HepG2 (cell line): ENCODE measurements around the gene CBLC. TPM values are rescaled to one million over a fixed set of nuclear protein-coding genes. Genes with fewer than 3 reads are reported as not detected.

Experiments
- ATAC-seq: fragments of 200-7000 bp; cut with Tn5 transposase; 3 replicates; pipeline ENCODE4 v1.9.1; 2020; ENCODE audit warnings: mild to moderate bottlenecking, moderate library complexity
- BruUV-seq: library from RNA; stranded (reverse); fragments of 400-500 nt; replicated peaks from 2 replicates; lab custom pipeline; 2021; lab: Mats Ljungman, UMichigan
- CTCF ChIA-PET: fragments of 300-600 bp; formaldehyde crosslinking; extraction: SDS; loops from one replicate; lab custom pipeline; 2021; ENCODE audit warnings: low total read pairs, inconsistent platforms, low intra/inter-chr PET ratio; lab: Yijun Ruan, JAX
- POLR2A ChIA-PET: fragments of 350-600 bp; sonication (Branson Sonifier 250); formaldehyde crosslinking; loops from one replicate; lab custom pipeline; 2020; ENCODE audit warnings: antibody characterized with exemption, inconsistent platforms; lab: Yijun Ruan, JAX
- DNase-seq: peaks from one replicate; pipeline ENCODE4 v3.0.0-alpha.2; 2015; ENCODE audit warnings: low spot score
- FAIRE-seq: peaks from 3 replicates; lab custom pipeline; 2011; peaks lifted over from hg19 to GRCh38; lab: Jason Lieb, UNC
- H2AFZ ChIP-seq: one replicate; pipeline ENCODE4 v1.6.1; 2011; ENCODE audit warnings: low read length, inconsistent platforms
- H3K27ac ChIP-seq: fragments of 300-600 bp; 3 replicates; pipeline ENCODE4 v1.8.0; 2011; ENCODE audit warnings: mixed run types, mild to moderate bottlenecking, mixed read lengths, low read length, inconsistent platforms; ENCODE audit not compliant: insufficient read depth; ENCODE audit errors: extremely low read length
- H3K27me3 ChIP-seq, 2 experiments: fragments of 200-600 bp in 1 of 2; 2 replicates in 1 of 2; 3 replicates in 1 of 2; pipeline versions ENCODE4 v1.6.0 to v1.8.0; 2011; ENCODE audit warnings: low read length in 2 of 2, mild to moderate bottlenecking in 2 of 2, moderate library complexity in 2 of 2, inconsistent platforms in 1 of 2; ENCODE audit not compliant: insufficient read depth in 2 of 2, control insufficient read depth in 1 of 2
- H3K36me3 ChIP-seq, 2 experiments: fragments of 200-600 bp in 1 of 2; replicated peaks in 1 of 2; 2 replicates in 1 of 2; 3 replicates in 1 of 2; pipeline versions ENCODE4 v1.5.1 to v1.8.0; 2011; ENCODE audit warnings: low read length in 2 of 2, inconsistent platforms in 1 of 2; ENCODE audit not compliant: insufficient read depth in 2 of 2, control insufficient read depth in 1 of 2
- H3K4me1 ChIP-seq: 2 replicates; pipeline ENCODE4 v1.5.1; 2012; ENCODE audit warnings: low read length, inconsistent platforms; ENCODE audit not compliant: insufficient read depth
- H3K4me2 ChIP-seq: 2 replicates; pipeline ENCODE4 v1.6.0; 2011; ENCODE audit warnings: low read depth, low read length, inconsistent platforms
- H3K4me3 ChIP-seq, 3 experiments: fragments of 200-600 bp in 1 of 3; sonication (generic), shearing (Covaris generic) in 1 of 3; replicated peaks in 1 of 3; 2 replicates each; pipeline ENCODE4 v1.5.1; 2011 to 2016; ENCODE audit warnings: low read length in 3 of 3, inconsistent platforms in 2 of 3, low read depth in 2 of 3, mild to moderate bottlenecking in 2 of 3, control low read depth in 1 of 3, mixed read lengths in 1 of 3; ENCODE audit not compliant: insufficient read depth in 1 of 3
- H3K79me2 ChIP-seq: one replicate; pipeline ENCODE4 v1.6.1; 2011; ENCODE audit warnings: low read length, inconsistent platforms; ENCODE audit not compliant: insufficient read depth
- H3K9ac ChIP-seq: 2 replicates; pipeline ENCODE4 v1.6.0; 2011; ENCODE audit warnings: mild to moderate bottlenecking, low read depth, low read length, inconsistent platforms; ENCODE audit not compliant: insufficient read depth
- H3K9me3 ChIP-seq: 2 replicates; pipeline ENCODE4 v1.5.1; 2012; ENCODE audit warnings: mild to moderate bottlenecking, low read length
- H4K20me1 ChIP-seq: 2 replicates; pipeline ENCODE4 v1.6.0; 2011; ENCODE audit warnings: inconsistent platforms, mild to moderate bottlenecking, low read length, moderate library complexity; ENCODE audit not compliant: insufficient read depth
- FOSL2 ChIP-seq: sonication (generic); formaldehyde crosslinking; IDR thresholded peaks from 2 replicates; pipeline ENCODE4 v1.4.0; 2020; ENCODE audit warnings: missing genetic modification reagents
- HIVEP1 ChIP-seq: sonication (generic); formaldehyde crosslinking; IDR thresholded peaks from 2 replicates; pipeline ENCODE4 v1.4.0; 2020; ENCODE audit warnings: mild to moderate bottlenecking, missing genetic modification reagents
- KLF13 ChIP-seq: sonication (generic); formaldehyde crosslinking; IDR thresholded peaks from 2 replicates; pipeline ENCODE4 v1.4.0; 2020; ENCODE audit warnings: mild to moderate bottlenecking, missing genetic modification reagents
- XRCC5 ChIP-seq: fragments of 200-400 bp; formaldehyde crosslinking; optimal IDR thresholded peaks from 2 replicates; pipeline ENCODE3; 2017; ENCODE audit warnings: mild to moderate bottlenecking, low read length
- ZBTB38 ChIP-seq: sonication (generic); formaldehyde crosslinking; IDR thresholded peaks from 2 replicates; pipeline ENCODE4 v1.5.1; 2020; ENCODE audit warnings: mild to moderate bottlenecking, missing genetic modification reagents
- ZNF564 ChIP-seq: sonication (generic); formaldehyde crosslinking; IDR thresholded peaks from 2 replicates; pipeline ENCODE4 v1.8.1; 2023; ENCODE audit warnings: mild to moderate bottlenecking, missing genetic modification reagents
- ZNF652 ChIP-seq: IDR thresholded peaks from 2 replicates; pipeline ENCODE4 v1.6.1; 2016; ENCODE audit warnings: low read depth, borderline replicate concordance
- WGBS: methylation state at CpG from one replicate; pipeline ENCODE4 v1.1.6; 2017; ENCODE audit warnings: low lambda C conversion rate; 5-methylcytosine and 5-hydroxymethylcytosine counted together
- in situ Hi-C: cut with HindIII; loops from 2 replicates; pipeline ENCODE4 v1.10.0; 2017; ENCODE audit warnings: low pct_unique_long_range_greater_than_20kb; ENCODE audit not compliant: extremely low pct_ligation_motif_present
- intact Hi-C: fragments of 100-400 bp; cut with micrococcal nuclease; formaldehyde crosslinking; loops from one replicate; pipeline ENCODE4 v1.10.0; 2022; ENCODE audit not compliant: unreplicated experiment
- polyA plus RNA-seq, 8 experiments: library from polyadenylated mRNA; depleted of rRNA in 3 of 8; stranded (reverse) in 7 of 8; unstranded in 1 of 8; fragments of >200 nt; fragmentation: Illumina TruSeq in 4 of 8; extraction: Trizol in 4 of 8; gene quantifications; 2 replicates each; pipeline versions ENCODE4 v1.2.1 to v1.2.3, GENCODE V29; 2011 to 2016; ENCODE audit warnings: low read depth in 4 of 8, missing spikeins in 1 of 8, mixed read lengths in 1 of 8; ENCODE audit not compliant: insufficient read depth in 1 of 8
- total RNA-seq, 5 experiments: library from RNA; depleted of rRNA; stranded (reverse); fragments of >200 nt; fragmentation: Illumina TruSeq; extraction: Trizol; gene quantifications; 2 replicates each; pipeline ENCODE4 v1.2.3, GENCODE V29; 2016; ENCODE audit warnings: low read depth in 1 of 5
- TF ChIP-seq, protein P1 (sequence below): IDR thresholded peaks from 2 replicates; pipeline ENCODE4 v1.6.1; 2016
- TF ChIP-seq, protein P2 (sequence below): sonication (generic); formaldehyde crosslinking; IDR thresholded peaks from 2 replicates; pipeline ENCODE4 v1.4.0; 2020; ENCODE audit warnings: missing genetic modification reagents, borderline replicate concordance
- TF ChIP-seq, protein P3 (sequence below): sonication (generic); formaldehyde crosslinking; IDR thresholded peaks from 2 replicates; pipeline ENCODE4 v1.4.0; 2020; ENCODE audit warnings: missing genetic modification reagents, borderline replicate concordance
- TF ChIP-seq, protein P4 (sequence below): sonication (generic); formaldehyde crosslinking; IDR thresholded peaks from 2 replicates; pipeline ENCODE4 v1.4.0; 2020; ENCODE audit warnings: missing genetic modification reagents
- TF ChIP-seq, protein P5 (sequence below): sonication (generic); formaldehyde crosslinking; IDR thresholded peaks from 2 replicates; pipeline ENCODE4 v1.8.1; 2022; ENCODE audit warnings: low read depth, mild to moderate bottlenecking, missing genetic modification reagents

The CBLC gene
- total and polyA plus RNA-seq, 2 of the 13 experiments (the other 11 are each of a cell fraction or from before 2014, with no cell fraction given): 1.8 to 2.6 TPM

DNA sequence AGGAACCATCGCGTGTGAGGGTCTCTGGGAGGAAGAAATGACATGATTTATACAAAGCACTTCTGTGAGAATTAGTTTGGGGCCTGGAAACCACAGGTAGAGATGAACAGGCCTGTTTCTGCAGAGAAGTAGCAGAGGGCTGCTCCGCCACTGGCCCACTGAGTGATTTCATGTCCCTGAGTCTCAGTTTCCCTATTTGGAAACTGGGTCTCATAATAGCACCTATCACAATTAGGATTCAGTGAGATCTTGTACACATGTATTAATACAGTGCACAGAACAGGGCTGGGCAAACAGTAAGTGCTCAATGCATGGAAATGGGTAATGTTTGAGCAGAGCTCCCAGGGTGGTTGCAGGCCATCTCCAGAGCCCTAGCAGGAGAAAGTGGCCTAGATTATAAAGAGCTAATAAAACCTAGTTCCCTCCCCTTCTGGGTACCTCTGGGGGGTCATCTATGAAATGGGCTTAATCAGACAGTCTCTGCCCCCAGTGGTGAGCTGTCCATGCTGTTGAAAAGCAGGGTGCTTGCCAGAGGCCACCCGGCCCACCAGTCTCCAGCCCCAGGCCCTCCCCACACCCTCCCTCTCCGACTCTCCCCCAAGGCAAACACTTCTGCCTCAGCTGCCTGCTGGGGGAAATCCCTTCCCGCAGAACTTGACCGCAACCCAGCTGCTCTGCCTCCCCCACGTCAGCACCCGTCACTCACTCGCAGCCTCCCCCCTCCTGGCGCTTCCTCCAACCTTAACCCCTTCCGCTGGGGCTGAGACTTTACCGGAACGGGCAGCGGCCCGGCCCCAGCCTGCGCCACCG, 24.7 kb upstream of the CBLC start:
- Histone ChIP-seq H3K9ac (0 out of 2 replicates have a peak overlapping the region, but pooled peaks have one; percentile 3), H3K36me3 (peaks cover 5 to 18% of the 10 kb centered on the region in 2 experiments; a peak in 4 of 5 replicates), H3K4me3 (no peak overlapping the region), H3K27me3 (no peaks in the 10 kb centered on the region; a peak in 1 of 5 replicates), H3K4me1 (peaks cover 61% of the 10 kb centered on the region), H2AFZ (no peak overlapping the region), H3K9me3 (no peaks in the 10 kb centered on the region), H3K27ac (peak overlapping the region; percentile 29), H3K79me2 (peaks cover 16% of the 10 kb centered on the region), H3K4me2 (peak overlapping the region; percentile 44; the same call in 1 of the 2 replicates), H4K20me1 (no peaks in the 10 kb centered on the region)
- no peak for FAIRE-seq
- CTCF ChIA-PET: no interaction called here
- 62% methylated on average over 16 of the region's 18 CpGs for WGBS
- intact Hi-C loops: no loop called here
- no TSS peak for BruUV-seq
- peak; percentile 31 for ATAC-seq
- in situ Hi-C loops: no loop called here
- DNase-seq: peak; percentile 50
- POLR2A ChIA-PET: interaction anchor here (0.7 to 2.1 kb wide), 7 partner anchors 12 to 58 kb away, joined by 3 to 9 read pairs (median 4); no protein-coding TSS in a partner anchor
- TF ChIP-seq ZBTB38 (CRISPR knock-in tag) (peak; percentile 89), ZNF564 (peak; percentile 46; the same call in 1 of the 2 replicates), KLF13 (CRISPR knock-in tag) (no peak), FOSL2 (CRISPR knock-in tag) (peak; percentile 49; the same call in 1 of the 2 replicates), XRCC5 (peak; percentile 79), HIVEP1 (CRISPR knock-in tag) (peak; percentile 77), ZNF652 (peak; percentile 93)
- TF ChIP-seq, protein P1, sequence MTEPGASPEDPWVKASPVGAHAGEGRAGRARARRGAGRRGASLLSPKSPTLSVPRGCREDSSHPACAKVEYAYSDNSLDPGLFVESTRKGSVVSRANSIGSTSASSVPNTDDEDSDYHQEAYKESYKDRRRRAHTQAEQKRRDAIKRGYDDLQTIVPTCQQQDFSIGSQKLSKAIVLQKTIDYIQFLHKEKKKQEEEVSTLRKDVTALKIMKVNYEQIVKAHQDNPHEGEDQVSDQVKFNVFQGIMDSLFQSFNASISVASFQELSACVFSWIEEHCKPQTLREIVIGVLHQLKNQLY (CRISPR knock-in tag): no peak
- TF ChIP-seq, protein P2, sequence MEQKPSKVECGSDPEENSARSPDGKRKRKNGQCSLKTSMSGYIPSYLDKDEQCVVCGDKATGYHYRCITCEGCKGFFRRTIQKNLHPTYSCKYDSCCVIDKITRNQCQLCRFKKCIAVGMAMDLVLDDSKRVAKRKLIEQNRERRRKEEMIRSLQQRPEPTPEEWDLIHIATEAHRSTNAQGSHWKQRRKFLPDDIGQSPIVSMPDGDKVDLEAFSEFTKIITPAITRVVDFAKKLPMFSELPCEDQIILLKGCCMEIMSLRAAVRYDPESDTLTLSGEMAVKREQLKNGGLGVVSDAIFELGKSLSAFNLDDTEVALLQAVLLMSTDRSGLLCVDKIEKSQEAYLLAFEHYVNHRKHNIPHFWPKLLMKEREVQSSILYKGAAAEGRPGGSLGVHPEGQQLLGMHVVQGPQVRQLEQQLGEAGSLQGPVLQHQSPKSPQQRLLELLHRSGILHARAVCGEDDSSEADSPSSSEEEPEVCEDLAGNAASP (CRISPR knock-in tag): peak; percentile 23; the same call in 1 of the 2 replicates
- TF ChIP-seq, protein P3, sequence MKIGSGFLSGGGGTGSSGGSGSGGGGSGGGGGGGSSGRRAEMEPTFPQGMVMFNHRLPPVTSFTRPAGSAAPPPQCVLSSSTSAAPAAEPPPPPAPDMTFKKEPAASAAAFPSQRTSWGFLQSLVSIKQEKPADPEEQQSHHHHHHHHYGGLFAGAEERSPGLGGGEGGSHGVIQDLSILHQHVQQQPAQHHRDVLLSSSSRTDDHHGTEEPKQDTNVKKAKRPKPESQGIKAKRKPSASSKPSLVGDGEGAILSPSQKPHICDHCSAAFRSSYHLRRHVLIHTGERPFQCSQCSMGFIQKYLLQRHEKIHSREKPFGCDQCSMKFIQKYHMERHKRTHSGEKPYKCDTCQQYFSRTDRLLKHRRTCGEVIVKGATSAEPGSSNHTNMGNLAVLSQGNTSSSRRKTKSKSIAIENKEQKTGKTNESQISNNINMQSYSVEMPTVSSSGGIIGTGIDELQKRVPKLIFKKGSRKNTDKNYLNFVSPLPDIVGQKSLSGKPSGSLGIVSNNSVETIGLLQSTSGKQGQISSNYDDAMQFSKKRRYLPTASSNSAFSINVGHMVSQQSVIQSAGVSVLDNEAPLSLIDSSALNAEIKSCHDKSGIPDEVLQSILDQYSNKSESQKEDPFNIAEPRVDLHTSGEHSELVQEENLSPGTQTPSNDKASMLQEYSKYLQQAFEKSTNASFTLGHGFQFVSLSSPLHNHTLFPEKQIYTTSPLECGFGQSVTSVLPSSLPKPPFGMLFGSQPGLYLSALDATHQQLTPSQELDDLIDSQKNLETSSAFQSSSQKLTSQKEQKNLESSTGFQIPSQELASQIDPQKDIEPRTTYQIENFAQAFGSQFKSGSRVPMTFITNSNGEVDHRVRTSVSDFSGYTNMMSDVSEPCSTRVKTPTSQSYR (CRISPR knock-in tag): peak; percentile 50; the same call in 1 of the 2 replicates
- TF ChIP-seq, protein P4, sequence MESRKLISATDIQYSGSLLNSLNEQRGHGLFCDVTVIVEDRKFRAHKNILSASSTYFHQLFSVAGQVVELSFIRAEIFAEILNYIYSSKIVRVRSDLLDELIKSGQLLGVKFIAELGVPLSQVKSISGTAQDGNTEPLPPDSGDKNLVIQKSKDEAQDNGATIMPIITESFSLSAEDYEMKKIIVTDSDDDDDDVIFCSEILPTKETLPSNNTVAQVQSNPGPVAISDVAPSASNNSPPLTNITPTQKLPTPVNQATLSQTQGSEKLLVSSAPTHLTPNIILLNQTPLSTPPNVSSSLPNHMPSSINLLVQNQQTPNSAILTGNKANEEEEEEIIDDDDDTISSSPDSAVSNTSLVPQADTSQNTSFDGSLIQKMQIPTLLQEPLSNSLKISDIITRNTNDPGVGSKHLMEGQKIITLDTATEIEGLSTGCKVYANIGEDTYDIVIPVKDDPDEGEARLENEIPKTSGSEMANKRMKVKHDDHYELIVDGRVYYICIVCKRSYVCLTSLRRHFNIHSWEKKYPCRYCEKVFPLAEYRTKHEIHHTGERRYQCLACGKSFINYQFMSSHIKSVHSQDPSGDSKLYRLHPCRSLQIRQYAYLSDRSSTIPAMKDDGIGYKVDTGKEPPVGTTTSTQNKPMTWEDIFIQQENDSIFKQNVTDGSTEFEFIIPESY (CRISPR knock-in tag): peak; percentile 96
- TF ChIP-seq, protein P5, sequence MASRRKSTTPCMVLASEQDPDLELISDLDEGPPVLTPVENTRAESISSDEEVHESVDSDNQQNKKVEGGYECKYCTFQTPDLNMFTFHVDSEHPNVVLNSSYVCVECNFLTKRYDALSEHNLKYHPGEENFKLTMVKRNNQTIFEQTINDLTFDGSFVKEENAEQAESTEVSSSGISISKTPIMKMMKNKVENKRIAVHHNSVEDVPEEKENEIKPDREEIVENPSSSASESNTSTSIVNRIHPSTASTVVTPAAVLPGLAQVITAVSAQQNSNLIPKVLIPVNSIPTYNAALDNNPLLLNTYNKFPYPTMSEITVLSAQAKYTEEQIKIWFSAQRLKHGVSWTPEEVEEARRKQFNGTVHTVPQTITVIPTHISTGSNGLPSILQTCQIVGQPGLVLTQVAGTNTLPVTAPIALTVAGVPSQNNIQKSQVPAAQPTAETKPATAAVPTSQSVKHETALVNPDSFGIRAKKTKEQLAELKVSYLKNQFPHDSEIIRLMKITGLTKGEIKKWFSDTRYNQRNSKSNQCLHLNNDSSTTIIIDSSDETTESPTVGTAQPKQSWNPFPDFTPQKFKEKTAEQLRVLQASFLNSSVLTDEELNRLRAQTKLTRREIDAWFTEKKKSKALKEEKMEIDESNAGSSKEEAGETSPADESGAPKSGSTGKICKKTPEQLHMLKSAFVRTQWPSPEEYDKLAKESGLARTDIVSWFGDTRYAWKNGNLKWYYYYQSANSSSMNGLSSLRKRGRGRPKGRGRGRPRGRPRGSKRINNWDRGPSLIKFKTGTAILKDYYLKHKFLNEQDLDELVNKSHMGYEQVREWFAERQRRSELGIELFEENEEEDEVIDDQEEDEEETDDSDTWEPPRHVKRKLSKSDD: 0 out of 2 replicates have a peak, but pooled peaks have one; percentile 30
